ENCODE measurements around the gene NHS. TPM values are rescaled to one million over a fixed set of nuclear protein-coding genes. Genes with fewer than 3 reads are reported as not detected.

NHS gene
- total and polyA plus RNA-seq, 5 donors from 2014 or later = 0.03 to 1.3 (median 0.05) TPM; not detected in 2

- no peaks in the 10 kb centered on the region for H3K9me3 Mint-ChIP-seq
- ATAC-seq (ENCODE audit: low read depth in 2 of 2) = no peak
- no peak overlapping the region for H3K27ac Mint-ChIP-seq
Measured at GRCh38 chrX:17706676-17707075, 331.7 kb downstream of the NHS start.

GRCh38 chrX:17707731-17708130, 332.7 kb downstream of the NHS start:
- no peaks in the 10 kb centered on the region for H3K4me1 Mint-ChIP-seq
- no peak overlapping the region for H3K27ac Mint-ChIP-seq
- no peak for DNase-seq
- H3K4me3 Mint-ChIP-seq = no peak overlapping the region
- no peaks in the 10 kb centered on the region for H3K9me3 ChIP-seq (ENCODE audit: control insufficient read depth in 2 of 2, low read length in 2 of 2)
- peaks cover 6% of the 10 kb centered on the region for H3K27me3 Mint-ChIP-seq
- H3K36me3 Mint-ChIP-seq = no peaks in the 10 kb centered on the region
- H3K27ac ChIP-seq (ENCODE audit: insufficient read depth, low read length, poor library complexity, severe bottlenecking) = no peak overlapping the region
- H3K27me3 ChIP-seq (ENCODE audit: control insufficient read depth, insufficient read depth, low read length) = no peaks in the 10 kb centered on the region
- no peaks in the 10 kb centered on the region for H3K9me3 Mint-ChIP-seq
- H3K4me1 ChIP-seq (ENCODE audit: control insufficient read depth, insufficient read depth, low read length, poor library complexity, severe bottlenecking) = no peaks in the 10 kb centered on the region
- H3K4me3 ChIP-seq (ENCODE audit: low read depth, low read length) = no peak overlapping the region
- H3K36me3 ChIP-seq (ENCODE audit: control insufficient read depth, insufficient read depth, low read length) = no peaks in the 10 kb centered on the region
- ATAC-seq (ENCODE audit: low read depth in 2 of 2) = no peak

More at GRCh38 chrX:17706676-17707075, 331.7 kb downstream of the NHS start:
- Mint-ChIP-seq H3K27me3 (peaks cover 6% of the 10 kb centered on the region), H3K36me3 (no peaks in the 10 kb centered on the region), H3K4me1 (no peaks in the 10 kb centered on the region), H3K4me3 (no peak overlapping the region)
- H3K4me3 ChIP-seq (ENCODE audit: low read depth, low read length) = no peak overlapping the region
- H3K27ac ChIP-seq (ENCODE audit: insufficient read depth, low read length, poor library complexity, severe bottlenecking) = no peak overlapping the region
- no peaks in the 10 kb centered on the region for H3K27me3 ChIP-seq (ENCODE audit: control insufficient read depth, insufficient read depth, low read length)
- no peaks in the 10 kb centered on the region for H3K36me3 ChIP-seq (ENCODE audit: control insufficient read depth, insufficient read depth, low read length)
- no peak for DNase-seq
- H3K4me1 ChIP-seq (ENCODE audit: control insufficient read depth, insufficient read depth, low read length, poor library complexity, severe bottlenecking) = no peaks in the 10 kb centered on the region
- no peaks in the 10 kb centered on the region for H3K9me3 ChIP-seq (ENCODE audit: control insufficient read depth in 2 of 2, low read length in 2 of 2)

GRCh38 chrX:17710871-17711301, 335.9 kb downstream of the NHS start:
- H3K27me3 ChIP-seq (ENCODE audit: control insufficient read depth, insufficient read depth, low read length) = no peaks in the 10 kb centered on the region
- Mint-ChIP-seq H3K27me3 (peaks cover 9% of the 10 kb centered on the region), H3K4me3 (no peak overlapping the region), H3K9me3 (no peaks in the 10 kb centered on the region), H3K36me3 (no peaks in the 10 kb centered on the region), H3K4me1 (no peaks in the 10 kb centered on the region), H3K27ac (no peak overlapping the region)
- DNase-seq (no peak), ATAC-seq (ENCODE audit: low read depth in 2 of 2) (no peak)
- H3K36me3 ChIP-seq (ENCODE audit: control insufficient read depth, insufficient read depth, low read length) = no peaks in the 10 kb centered on the region
- no peak overlapping the region for H3K27ac ChIP-seq (ENCODE audit: insufficient read depth, low read length, poor library complexity, severe bottlenecking)
- no peaks in the 10 kb centered on the region for H3K4me1 ChIP-seq (ENCODE audit: control insufficient read depth, insufficient read depth, low read length, poor library complexity, severe bottlenecking)
- H3K4me3 ChIP-seq (ENCODE audit: low read depth, low read length) = no peak overlapping the region
- no peaks in the 10 kb centered on the region for H3K9me3 ChIP-seq (ENCODE audit: control insufficient read depth in 2 of 2, low read length in 2 of 2)

- no peaks in the 10 kb centered on the region for H3K27me3 ChIP-seq (ENCODE audit: control insufficient read depth, insufficient read depth, low read length)
Measured at GRCh38 chrX:17713288-17713687, 338.3 kb downstream of the NHS start.

GRCh38 chrX:17718649-17719165, 343.7 kb downstream of the NHS start:
- ATAC-seq (ENCODE audit: low read depth in 2 of 2) (no peak), DNase-seq (no peak)
- no peaks in the 10 kb centered on the region for H3K4me1 ChIP-seq (ENCODE audit: control insufficient read depth, insufficient read depth, low read length, poor library complexity, severe bottlenecking)
- H3K4me3 ChIP-seq (ENCODE audit: low read depth, low read length) = no peak overlapping the region
- H3K27me3 ChIP-seq (ENCODE audit: control insufficient read depth, insufficient read depth, low read length) = no peaks in the 10 kb centered on the region
- Mint-ChIP-seq H3K9me3 (peaks cover 0 to 2% (median 0%) of the 10 kb centered on the region in 7 donors), H3K4me3 (no peak overlapping the region), H3K27me3 (peaks cover 4% of the 10 kb centered on the region), H3K4me1 (no peaks in the 10 kb centered on the region), H3K36me3 (no peaks in the 10 kb centered on the region), H3K27ac (no peak overlapping the region)
- no peak overlapping the region for H3K27ac ChIP-seq (ENCODE audit: insufficient read depth, low read length, poor library complexity, severe bottlenecking)
- H3K9me3 ChIP-seq (ENCODE audit: control insufficient read depth in 2 of 2, low read length in 2 of 2) = no peaks in the 10 kb centered on the region
- no peaks in the 10 kb centered on the region for H3K36me3 ChIP-seq (ENCODE audit: control insufficient read depth, insufficient read depth, low read length)

More at GRCh38 chrX:17713288-17713687, 338.3 kb downstream of the NHS start:
- DNase-seq = no peak
- no peaks in the 10 kb centered on the region for H3K36me3 Mint-ChIP-seq
- no peaks in the 10 kb centered on the region for H3K9me3 Mint-ChIP-seq
- no peak overlapping the region for H3K4me3 ChIP-seq (ENCODE audit: low read depth, low read length)
- no peaks in the 10 kb centered on the region for H3K36me3 ChIP-seq (ENCODE audit: control insufficient read depth, insufficient read depth, low read length)
- peaks cover 9% of the 10 kb centered on the region for H3K27me3 Mint-ChIP-seq
- H3K27ac Mint-ChIP-seq = no peak overlapping the region
- no peaks in the 10 kb centered on the region for H3K4me1 ChIP-seq (ENCODE audit: control insufficient read depth, insufficient read depth, low read length, poor library complexity, severe bottlenecking)
- no peak overlapping the region for H3K27ac ChIP-seq (ENCODE audit: insufficient read depth, low read length, poor library complexity, severe bottlenecking)
- H3K4me1 Mint-ChIP-seq = no peaks in the 10 kb centered on the region
- ATAC-seq (ENCODE audit: low read depth in 2 of 2) = no peak
- no peak overlapping the region for H3K4me3 Mint-ChIP-seq
- no peaks in the 10 kb centered on the region for H3K9me3 ChIP-seq (ENCODE audit: control insufficient read depth in 2 of 2, low read length in 2 of 2)

- Mint-ChIP-seq H3K27ac (no peak overlapping the region), H3K9me3 (peaks cover 0 to 2% (median 0%) of the 10 kb centered on the region in 7 donors), H3K36me3 (no peaks in the 10 kb centered on the region), H3K27me3 (peaks cover 8% of the 10 kb centered on the region), H3K4me3 (no peak overlapping the region), H3K4me1 (no peaks in the 10 kb centered on the region)
- Histone ChIP-seq H3K4me3 (ENCODE audit: low read depth, low read length) (no peak overlapping the region), H3K27ac (ENCODE audit: insufficient read depth, low read length, poor library complexity, severe bottlenecking) (no peak overlapping the region), H3K36me3 (ENCODE audit: control insufficient read depth, insufficient read depth, low read length) (no peaks in the 10 kb centered on the region), H3K9me3 (ENCODE audit: control insufficient read depth in 2 of 2, low read length in 2 of 2) (no peaks in the 10 kb centered on the region), H3K27me3 (ENCODE audit: control insufficient read depth, insufficient read depth, low read length) (no peaks in the 10 kb centered on the region), H3K4me1 (ENCODE audit: control insufficient read depth, insufficient read depth, low read length, poor library complexity, severe bottlenecking) (no peaks in the 10 kb centered on the region)
- DNase-seq = no peak
- ATAC-seq (ENCODE audit: low read depth in 2 of 2) = no peak
Measured at GRCh38 chrX:17719711-17720110, 344.7 kb downstream of the NHS start.

- H3K27ac Mint-ChIP-seq = no peak overlapping the region
- no peak overlapping the region for H3K4me3 Mint-ChIP-seq
- Histone ChIP-seq H3K27ac (ENCODE audit: insufficient read depth, low read length, poor library complexity, severe bottlenecking) (no peak overlapping the region), H3K36me3 (ENCODE audit: control insufficient read depth, insufficient read depth, low read length) (no peaks in the 10 kb centered on the region), H3K4me1 (ENCODE audit: control insufficient read depth, insufficient read depth, low read length, poor library complexity, severe bottlenecking) (no peaks in the 10 kb centered on the region), H3K9me3 (ENCODE audit: control insufficient read depth in 2 of 2, low read length in 2 of 2) (no peaks in the 10 kb centered on the region), H3K27me3 (ENCODE audit: control insufficient read depth, insufficient read depth, low read length) (no peaks in the 10 kb centered on the region), H3K4me3 (ENCODE audit: low read depth, low read length) (no peak overlapping the region)
- H3K27me3 Mint-ChIP-seq = peaks cover 5% of the 10 kb centered on the region
- no peak for DNase-seq
- ATAC-seq (ENCODE audit: low read depth in 2 of 2) = no peak
- no peaks in the 10 kb centered on the region for H3K4me1 Mint-ChIP-seq
- peaks cover 0 to 2% (median 0%) of the 10 kb centered on the region in 7 donors for H3K9me3 Mint-ChIP-seq
- no peaks in the 10 kb centered on the region for H3K36me3 Mint-ChIP-seq
Measured at GRCh38 chrX:17721715-17722114, 346.7 kb downstream of the NHS start.

GRCh38 chrX:17725181-17725580, 350.2 kb downstream of the NHS start:
- Histone ChIP-seq H3K4me3 (ENCODE audit: low read depth, low read length) (no peak overlapping the region), H3K9me3 (ENCODE audit: control insufficient read depth in 2 of 2, low read length in 2 of 2) (no peaks in the 10 kb centered on the region), H3K27ac (ENCODE audit: insufficient read depth, low read length, poor library complexity, severe bottlenecking) (no peak overlapping the region), H3K4me1 (ENCODE audit: control insufficient read depth, insufficient read depth, low read length, poor library complexity, severe bottlenecking) (no peaks in the 10 kb centered on the region), H3K36me3 (ENCODE audit: control insufficient read depth, insufficient read depth, low read length) (no peaks in the 10 kb centered on the region), H3K27me3 (ENCODE audit: control insufficient read depth, insufficient read depth, low read length) (no peaks in the 10 kb centered on the region)
- DNase-seq = no peak
- Mint-ChIP-seq H3K27ac (no peak overlapping the region), H3K9me3 (peaks cover 0 to 2% (median 0%) of the 10 kb centered on the region in 7 donors), H3K4me1 (no peaks in the 10 kb centered on the region), H3K36me3 (no peaks in the 10 kb centered on the region), H3K27me3 (peaks cover 5% of the 10 kb centered on the region), H3K4me3 (no peak overlapping the region)
- no peak for ATAC-seq (ENCODE audit: low read depth in 2 of 2)
